Measurements from ENCODE around the gene NEK5.

DNA sequence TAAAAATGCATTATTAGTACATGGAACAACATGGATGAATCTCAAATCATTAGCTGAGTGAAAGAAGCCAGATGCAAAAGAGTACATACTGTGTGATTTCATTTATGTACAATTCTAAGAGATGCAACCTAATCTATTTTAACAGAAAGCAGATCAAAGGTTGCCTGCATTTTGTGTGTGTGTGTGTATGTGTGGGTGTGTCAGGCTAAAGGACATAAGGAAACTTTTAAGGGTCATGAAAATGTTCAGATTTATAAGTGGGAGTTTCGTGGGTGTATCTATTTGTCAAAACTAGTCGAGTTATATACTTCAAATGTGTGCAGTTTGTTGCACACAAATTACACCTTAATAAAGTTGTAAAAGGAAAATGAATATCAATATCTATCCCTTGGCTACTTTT, 48.4 kb upstream of the NEK5 start:
- no peak for TF ChIP-seq EP300 (IDR thresholded peaks at IDR 0.05; ENCODE audit: borderline replicate concordance)
- TF ChIP-seq NFIC (IDR thresholded peaks at IDR 0.05), result no peak
- no peak for TF ChIP-seq TAF1 (IDR thresholded peaks at IDR 0.05; ENCODE audit: low read depth)

All from Ishikawa (cell line).